Measurements from ENCODE around the gene SGCA.

GRCh38 chr17:50129353-50129727 is 36.5 kb upstream of the SGCA start:
- no peak for TF ChIP-seq CTCF (conservative IDR thresholded peaks at IDR 0.05; ENCODE audit: low read depth, low read length)
- TF ChIP-seq EZH2 (IDR thresholded peaks at IDR 0.05; ENCODE audit: low read length, unreplicated experiment): no peak
- no peak for TF ChIP-seq EZH2phosphoT487 (IDR thresholded peaks at IDR 0.05; ENCODE audit: borderline replicate concordance, low read length)
